CMK (cell line): ENCODE data around the gene AFF2.

Experiments used
- DNase-seq: peaks from one replicate; pipeline ENCODE4 v3.0.0-alpha.2; 2010; ENCODE audit warnings: low read depth

AFF2 gene

GRCh38 chrX:148741441-148741840 is 241.0 kb downstream of the AFF2 start:
- DNase-seq: no peak

- DNase-seq: no peak
Measured at GRCh38 chrX:148755111-148755510, 254.7 kb downstream of the AFF2 start.

GRCh38 chrX:148763896-148764295 is 263.5 kb downstream of the AFF2 start:
- no peak for DNase-seq

- no peak for DNase-seq
Measured at GRCh38 chrX:148768296-148768695, 267.9 kb downstream of the AFF2 start.

- DNase-seq: no peak
Measured at GRCh38 chrX:148771440-148771839, 271.0 kb downstream of the AFF2 start.

- DNase-seq: no peak
Measured at GRCh38 chrX:148774276-148774675, 273.9 kb downstream of the AFF2 start.

- no peak for DNase-seq
Measured at GRCh38 chrX:148784137-148784536, 283.7 kb downstream of the AFF2 start.

- DNase-seq: no peak
Measured at GRCh38 chrX:148784856-148785255, 284.4 kb downstream of the AFF2 start.

GRCh38 chrX:148785256-148785655 is 284.8 kb downstream of the AFF2 start:
- DNase-seq: no peak

- DNase-seq: no peak
Measured at GRCh38 chrX:148788449-148788848, 288.0 kb downstream of the AFF2 start.

- no peak for DNase-seq
Measured at GRCh38 chrX:148794350-148794749, 293.9 kb downstream of the AFF2 start.

- no peak for DNase-seq
Measured at GRCh38 chrX:148804579-148805355, 304.4 kb downstream of the AFF2 start.

GRCh38 chrX:148806145-148806870 is 305.9 kb downstream of the AFF2 start:
- DNase-seq: no peak

- no peak for DNase-seq
Measured at GRCh38 chrX:148808833-148809232, 308.4 kb downstream of the AFF2 start.

- DNase-seq: no peak
Measured at GRCh38 chrX:148811236-148811635, 310.8 kb downstream of the AFF2 start.

GRCh38 chrX:148813422-148813821 is 313.0 kb downstream of the AFF2 start:
- no peak for DNase-seq

- no peak for DNase-seq
Measured at GRCh38 chrX:148813967-148814366, 313.6 kb downstream of the AFF2 start.

- no peak for DNase-seq
Measured at GRCh38 chrX:148815218-148815961, 315.0 kb downstream of the AFF2 start.

- DNase-seq: no peak
Measured at GRCh38 chrX:148823986-148824385, 323.6 kb downstream of the AFF2 start.

GRCh38 chrX:148825696-148826095 is 325.3 kb downstream of the AFF2 start:
- no peak for DNase-seq

GRCh38 chrX:148836741-148837140 is 336.3 kb downstream of the AFF2 start:
- no peak for DNase-seq

- no peak for DNase-seq
Measured at GRCh38 chrX:148850631-148851030, 350.2 kb downstream of the AFF2 start.

- no peak for DNase-seq
Measured at GRCh38 chrX:148854306-148854705, 353.9 kb downstream of the AFF2 start.
